T-helper 22 cell (primary cell): ENCODE results near the gene GIMD1.
"Not testable (repeated sequence)": the region's sequence is repeated elsewhere in the genome, so short reads cannot be mapped to it uniquely, and the experiment has no call there.

Source experiments
- DNase-seq: peaks from one replicate; pipeline ENCODE4 v3.0.0-alpha.2; 2020; ENCODE audit warnings: low read depth

The GIMD1 gene

DNA sequence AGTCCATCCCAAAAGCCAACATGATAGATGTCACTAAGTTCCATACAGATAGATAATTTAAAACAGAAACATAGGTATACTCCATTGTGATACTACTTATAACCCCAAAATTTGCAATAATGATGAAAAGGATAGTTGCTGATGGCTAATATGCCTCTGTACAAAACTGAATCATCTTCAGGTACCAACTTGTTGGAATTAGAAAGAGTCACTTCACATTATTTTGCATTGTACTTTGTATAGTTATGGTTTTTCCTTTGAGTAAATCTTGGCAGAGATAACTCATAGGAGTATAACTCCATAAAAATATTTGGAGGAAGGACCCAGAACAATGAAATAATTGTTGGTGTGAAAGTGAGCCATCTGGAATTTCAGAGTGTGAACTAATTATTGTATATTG, 17.6 kb downstream of the GIMD1 start:
- no peak for DNase-seq

GRCh38 chr4:106347167-106347566, 21.4 kb downstream of the GIMD1 start:
- no peak for DNase-seq

GRCh38 chr4:106344647-106344970, 24.0 kb downstream of the GIMD1 start:
- no peak for DNase-seq

DNA sequence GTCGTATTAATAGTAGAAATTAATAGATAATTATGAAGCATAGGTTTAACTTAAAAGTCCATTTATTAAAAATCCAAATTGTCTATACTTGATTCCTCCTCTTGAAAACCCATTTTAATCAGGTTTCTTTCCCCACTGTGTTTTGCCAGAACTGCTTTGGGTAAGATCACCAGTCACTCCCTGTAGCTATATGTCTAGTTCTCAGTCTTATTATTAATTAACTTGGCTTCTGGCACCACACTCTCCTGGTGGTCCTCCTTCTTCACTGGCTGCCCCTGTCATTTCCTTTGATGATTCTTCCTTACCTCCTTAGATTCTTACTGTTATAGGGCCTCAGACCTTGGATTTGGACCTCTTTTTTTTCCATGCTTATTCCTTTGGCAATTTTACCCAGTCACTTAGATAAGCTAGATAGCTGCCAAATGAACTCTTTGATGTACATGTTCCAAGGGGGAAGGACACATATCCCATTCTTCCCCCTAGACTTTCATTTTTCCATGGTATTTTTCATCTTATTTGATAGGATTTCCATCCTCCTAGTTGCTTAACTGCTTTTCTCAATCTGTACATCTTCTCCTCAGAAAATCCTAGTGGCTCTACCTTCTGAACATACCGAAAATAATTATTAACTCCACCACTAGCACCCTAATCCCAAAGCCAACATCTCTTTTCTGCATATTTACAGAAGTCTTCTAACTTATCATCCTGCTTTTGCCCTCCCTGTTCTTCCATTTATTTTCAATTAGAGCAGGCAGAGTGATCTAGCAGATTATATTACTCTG, 24.5 kb downstream of the GIMD1 start:
- no peak for DNase-seq

DNA sequence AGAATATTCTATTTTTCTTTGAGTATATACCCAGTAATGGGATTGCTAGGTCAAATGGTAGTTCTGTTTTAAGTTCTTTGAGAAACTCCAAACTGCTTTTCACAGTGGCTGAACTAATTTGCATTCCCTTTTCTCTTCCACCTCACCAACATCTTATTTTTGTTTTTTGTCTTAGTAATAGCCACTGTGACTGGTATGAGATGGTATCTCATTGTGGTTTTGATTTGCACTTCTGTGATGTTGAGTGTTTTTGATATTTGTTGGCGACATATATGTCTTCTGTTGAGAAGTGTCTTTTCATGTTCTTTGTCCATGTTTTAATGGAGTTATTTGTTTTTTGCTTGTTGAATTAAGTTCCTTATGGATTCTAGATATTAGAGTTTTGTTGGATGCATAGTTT, 27.8 kb downstream of the GIMD1 start:
- no peak for DNase-seq

- DNase-seq, result no peak
These were observed 29.1 kb downstream of the GIMD1 start for GRCh38 chr4:106339431-106339830.

DNA sequence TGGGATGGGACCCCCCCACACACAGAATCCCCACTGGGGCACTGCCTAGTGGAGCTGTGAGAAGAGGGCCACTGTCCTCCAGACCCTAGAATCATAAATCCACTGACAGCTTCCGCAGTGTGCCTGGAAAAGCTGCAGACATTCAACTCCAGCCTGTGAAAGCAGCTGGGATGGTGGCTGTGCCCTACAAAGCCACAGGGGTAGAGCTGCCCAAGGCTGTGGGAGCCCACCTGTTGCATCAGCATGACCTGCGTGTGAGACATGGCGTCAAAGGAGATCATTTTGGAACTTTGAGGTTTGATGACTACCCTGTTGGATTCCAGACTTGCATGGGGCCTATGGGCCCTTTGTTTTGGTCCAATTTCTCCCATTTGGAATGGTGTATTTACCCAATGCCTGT, 29.9 kb downstream of the GIMD1 start:
- no peak for DNase-seq

- no peak for DNase-seq
These were observed 30.7 kb downstream of the GIMD1 start for GRCh38 chr4:106337916-106338315.

GRCh38 chr4:106336618-106337017, 32.0 kb downstream of the GIMD1 start:
- DNase-seq, result no peak

- DNase-seq, result no peak
These were observed 33.7 kb downstream of the GIMD1 start for GRCh38 chr4:106334741-106335470.

DNA sequence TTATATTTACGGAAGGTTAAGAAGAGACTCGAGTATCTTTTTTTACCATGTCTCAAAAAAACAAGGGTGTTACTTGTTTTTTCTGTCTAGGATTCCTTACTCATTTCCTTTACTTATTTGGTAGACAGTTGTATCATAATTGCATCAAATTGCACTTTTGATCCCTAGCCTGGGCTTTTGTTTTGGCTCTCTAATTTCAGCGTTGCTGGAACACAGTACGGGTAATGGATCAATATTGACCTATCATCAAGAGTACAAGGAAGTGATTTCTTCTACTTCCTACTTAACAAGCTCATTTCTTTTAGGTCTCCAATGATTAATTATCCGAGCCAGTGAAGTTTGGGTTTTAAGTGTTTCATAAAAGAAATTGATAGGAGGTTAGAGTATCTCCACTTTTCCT, 35.4 kb downstream of the GIMD1 start:
- no peak for DNase-seq

- no peak for DNase-seq
These were observed 39.4 kb downstream of the GIMD1 start for GRCh38 chr4:106329041-106329618.

- DNase-seq, result no peak
These were observed 42.8 kb downstream of the GIMD1 start for GRCh38 chr4:106325800-106326199.

DNA sequence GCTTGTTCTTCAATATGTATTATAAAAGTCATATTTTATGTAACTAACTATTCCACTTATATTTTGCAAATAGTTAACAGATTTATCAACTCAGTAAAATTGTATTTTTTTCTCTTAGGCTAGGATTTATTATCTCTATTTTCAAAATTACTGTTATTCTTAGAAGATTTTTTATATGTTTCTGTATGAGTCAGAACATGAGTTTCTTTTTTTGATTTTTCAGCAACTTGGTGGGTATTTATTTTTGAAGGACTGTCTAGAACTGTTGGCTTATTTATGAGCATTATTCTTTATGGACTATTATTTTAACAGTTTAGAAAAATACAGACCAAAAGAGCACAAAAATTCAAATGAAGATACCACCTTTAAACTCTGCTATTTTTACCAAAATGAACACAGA, 45.5 kb downstream of the GIMD1 start:
- no peak for DNase-seq

- DNase-seq, result not testable (repeated sequence)
These were observed 46.8 kb downstream of the GIMD1 start for GRCh38 chr4:106321814-106322213.

DNA sequence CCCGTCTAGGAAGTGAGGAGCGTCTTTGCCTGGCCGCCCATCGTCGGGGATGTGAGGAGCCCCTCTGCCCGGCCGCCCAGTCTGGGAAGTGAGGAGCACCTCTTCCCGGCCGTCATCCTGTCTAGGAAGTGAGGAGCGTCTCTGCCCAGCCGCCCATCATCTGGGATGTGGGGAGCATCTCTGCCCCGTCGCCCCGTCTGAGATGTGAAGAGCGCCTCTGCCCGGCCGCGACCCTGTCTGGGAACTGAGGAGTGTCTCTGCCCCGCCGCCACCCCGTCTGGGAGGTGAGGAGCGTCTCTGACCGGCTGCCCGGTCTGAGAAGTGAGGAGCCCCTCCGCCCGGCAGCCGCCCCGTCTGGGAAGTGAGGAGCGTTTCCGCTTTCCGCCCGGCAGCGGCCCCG, 47.4 kb downstream of the GIMD1 start:
- DNase-seq, result not testable (repeated sequence)

DNA sequence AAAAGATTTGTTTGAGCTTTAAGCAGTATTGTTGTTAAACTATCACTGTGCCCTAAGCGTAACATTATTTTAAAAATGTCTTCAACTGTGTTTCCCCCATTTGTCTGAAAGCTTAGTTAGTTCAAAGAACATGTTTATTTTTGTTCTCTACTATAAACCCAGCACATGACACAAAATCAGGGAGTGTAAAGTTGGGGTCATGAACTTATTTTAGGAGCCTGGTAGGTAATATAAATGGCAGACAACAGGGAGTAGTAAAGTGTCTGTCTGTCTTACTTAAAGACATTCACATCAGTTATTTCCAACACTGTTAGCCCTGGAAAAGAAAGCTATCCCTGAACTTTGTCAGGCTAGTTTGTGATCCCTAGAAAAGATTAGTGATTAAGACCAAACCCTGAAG, 48.3 kb downstream of the GIMD1 start:
- no peak for DNase-seq

- no peak for DNase-seq
These were observed 50.1 kb downstream of the GIMD1 start for GRCh38 chr4:106318511-106318910.

GRCh38 chr4:106317815-106318214, 50.8 kb downstream of the GIMD1 start:
- no peak for DNase-seq

GRCh38 chr4:106316773-106317409, 51.7 kb downstream of the GIMD1 start:
- no peak for DNase-seq

DNA sequence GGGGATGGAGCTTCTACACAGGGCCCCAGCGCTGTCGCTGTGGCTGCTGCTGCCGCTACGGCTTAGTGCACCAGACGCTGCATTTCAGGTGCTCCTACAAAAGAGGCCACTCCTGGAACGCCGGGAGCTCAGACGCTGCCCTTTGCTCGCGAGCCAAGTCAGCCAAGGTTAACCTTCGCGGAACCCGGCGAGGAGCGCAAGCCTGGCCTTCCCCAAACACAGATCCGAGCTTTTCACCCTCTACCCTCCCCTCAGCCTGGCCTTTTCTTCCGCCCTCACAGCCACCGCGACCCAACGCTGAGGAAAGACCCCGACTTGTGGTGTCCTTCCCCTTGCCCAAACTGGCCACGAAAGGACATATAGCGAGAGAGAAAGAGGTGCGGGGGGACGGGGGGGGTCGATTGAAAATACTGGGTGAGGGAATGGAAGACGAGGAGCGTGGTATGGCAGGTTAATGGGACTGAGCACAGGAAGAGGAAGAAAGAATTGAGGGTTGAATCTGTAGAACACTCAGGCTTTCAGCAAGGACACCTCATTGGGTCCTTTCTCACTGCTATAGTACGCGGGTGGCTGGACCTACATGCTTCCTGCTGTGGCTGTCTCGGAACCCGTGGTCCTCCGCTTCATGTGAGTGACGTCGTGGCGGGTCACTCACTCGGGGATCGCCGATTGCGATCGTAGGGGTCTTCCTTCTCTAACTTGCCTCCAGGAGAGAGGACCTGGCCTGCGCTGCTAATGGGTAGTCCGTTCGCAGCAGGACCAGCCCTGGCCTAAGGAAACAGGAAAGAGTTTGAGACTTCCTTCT, 52.4 kb downstream of the GIMD1 start, which contains the start of the genes AIMP1 and TBCK:
Gene AIMP1 (plus strand): TSS at position 583 of the 805 bp plus-strand sequence. CDS start 8,460 bp downstream, outside the sequence.
Gene TBCK (minus strand): TSS at position 242 of the 805 bp plus-strand sequence. CDS start 7,249 bp downstream, outside the sequence.
- DNase-seq, result peak; percentile 78

- DNase-seq, result no peak
These were observed 53.1 kb downstream of the GIMD1 start for GRCh38 chr4:106315476-106315967.
